GM12865 (cell line): ENCODE data around the gene ZNF334.

Experiments used
- DNase-seq: peaks from one replicate; pipeline ENCODE4 v3.0.0; 2010; ENCODE audit warnings: low read depth
- H3K4me3 ChIP-seq: 2 replicates; pipeline ENCODE4 v1.5.1; 2011; ENCODE audit warnings: mild to moderate bottlenecking, low read depth, low read length, control low read depth
- TF ChIP-seq, protein P1 (sequence below): IDR thresholded peaks from 2 replicates; pipeline ENCODE4 v1.5.1; 2011; ENCODE audit warnings: low read length, control low read depth, low read depth, inconsistent platforms; ENCODE audit not compliant: insufficient read depth; ENCODE audit errors: missing control alignments

The ZNF334 gene

DNA sequence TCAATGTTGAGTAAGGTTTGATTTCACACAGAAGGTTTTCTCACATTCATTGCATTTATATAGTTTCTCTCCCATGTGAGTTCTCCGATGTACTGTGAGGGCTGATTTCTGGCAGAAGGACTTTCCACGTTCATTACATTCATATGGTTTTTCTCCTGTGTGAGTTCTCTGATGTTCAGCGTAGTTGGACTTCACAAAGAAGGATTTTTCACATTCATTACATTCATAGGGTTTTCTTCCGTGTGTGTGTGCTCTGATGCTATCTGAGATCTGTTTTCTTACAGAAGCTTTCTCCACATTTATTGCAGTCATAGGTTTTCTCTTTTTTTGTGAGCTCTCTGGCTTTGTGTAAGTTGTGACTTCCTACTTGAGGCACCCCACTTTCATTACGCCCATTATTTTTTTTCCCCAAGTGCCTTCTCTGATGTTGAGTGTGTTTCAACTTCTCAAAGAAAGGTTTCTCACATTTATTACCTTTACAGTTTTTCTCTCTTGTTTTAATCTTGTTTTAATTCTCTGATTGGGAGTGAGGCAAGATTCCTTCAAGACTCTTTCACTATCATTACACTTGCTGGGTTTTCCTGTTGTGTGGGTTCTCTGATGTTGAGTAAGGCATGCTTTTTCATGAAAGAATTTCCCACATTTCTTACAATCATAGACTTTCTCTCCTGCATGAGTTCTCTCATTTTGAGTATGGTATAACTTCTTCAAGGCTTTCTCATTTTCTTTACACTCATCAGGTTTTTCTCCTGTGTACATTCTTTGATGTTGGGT, 56.9 kb downstream of the ZNF334 start:
- TF ChIP-seq, protein P1, sequence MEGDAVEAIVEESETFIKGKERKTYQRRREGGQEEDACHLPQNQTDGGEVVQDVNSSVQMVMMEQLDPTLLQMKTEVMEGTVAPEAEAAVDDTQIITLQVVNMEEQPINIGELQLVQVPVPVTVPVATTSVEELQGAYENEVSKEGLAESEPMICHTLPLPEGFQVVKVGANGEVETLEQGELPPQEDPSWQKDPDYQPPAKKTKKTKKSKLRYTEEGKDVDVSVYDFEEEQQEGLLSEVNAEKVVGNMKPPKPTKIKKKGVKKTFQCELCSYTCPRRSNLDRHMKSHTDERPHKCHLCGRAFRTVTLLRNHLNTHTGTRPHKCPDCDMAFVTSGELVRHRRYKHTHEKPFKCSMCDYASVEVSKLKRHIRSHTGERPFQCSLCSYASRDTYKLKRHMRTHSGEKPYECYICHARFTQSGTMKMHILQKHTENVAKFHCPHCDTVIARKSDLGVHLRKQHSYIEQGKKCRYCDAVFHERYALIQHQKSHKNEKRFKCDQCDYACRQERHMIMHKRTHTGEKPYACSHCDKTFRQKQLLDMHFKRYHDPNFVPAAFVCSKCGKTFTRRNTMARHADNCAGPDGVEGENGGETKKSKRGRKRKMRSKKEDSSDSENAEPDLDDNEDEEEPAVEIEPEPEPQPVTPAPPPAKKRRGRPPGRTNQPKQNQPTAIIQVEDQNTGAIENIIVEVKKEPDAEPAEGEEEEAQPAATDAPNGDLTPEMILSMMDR, result no peak
- DNase-seq, result no peak
- no peak overlapping the region for H3K4me3 ChIP-seq

GRCh38 chr20:46455729-46456128, 57.6 kb downstream of the ZNF334 start:
- no peak overlapping the region for H3K4me3 ChIP-seq
- TF ChIP-seq, protein P1, result no peak
- DNase-seq, result no peak
